Esophagus mucosa (tissue), 1 donor: ENCODE data around the gene RASL10B. TPM values are rescaled to one million over a fixed set of nuclear protein-coding genes. Genes with fewer than 3 reads are reported as not detected.

ENCODE experiments used
- ATAC-seq: fragments of 200-7000 bp; cut with Tn5 transposase; one replicate; pipeline ENCODE4 v1.9.1; 2020
- total RNA-seq: library from RNA; stranded (reverse); gene quantifications from one replicate; pipeline ENCODE4 v1.2.4, GENCODE V29; 2023
- donor health status: DM: yes; HTN: yes; CAD: no.

Gene RASL10B
- total RNA-seq, 1 donor from 2014 or later = 0.32 TPM

- ATAC-seq = no peak
Measured at GRCh38 chr17:35766489-35766877, 35.0 kb downstream of the RASL10B start.

DNA sequence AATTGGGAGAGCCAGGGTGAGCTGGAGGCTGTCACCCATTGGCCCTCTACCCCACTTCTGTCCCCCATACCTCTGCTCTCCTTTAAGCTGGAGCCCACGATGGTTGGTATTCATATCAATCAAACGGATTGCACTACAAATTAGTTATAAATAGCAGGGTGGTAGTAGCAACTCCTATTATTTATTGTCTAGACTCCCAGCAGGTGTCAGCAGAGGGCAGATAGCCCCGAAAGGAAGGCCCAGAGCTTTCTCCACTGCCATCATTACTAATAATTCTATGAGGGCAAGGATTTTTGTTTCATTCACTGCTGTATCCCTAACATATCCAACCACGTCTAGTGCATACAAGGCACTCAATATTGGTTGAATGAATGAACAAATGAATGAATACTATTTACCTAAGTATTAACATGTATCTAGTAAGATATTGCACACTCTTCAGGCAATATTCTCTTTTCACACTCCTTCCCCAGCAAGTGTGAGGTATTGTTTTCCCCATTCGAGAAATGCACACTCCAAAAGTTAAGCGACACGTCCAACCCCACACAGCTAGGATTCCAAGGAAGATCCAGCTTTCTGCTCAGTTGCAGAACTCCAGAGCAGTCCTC lies 35.6 kb downstream of the RASL10B start:
- ATAC-seq = no peak

DNA sequence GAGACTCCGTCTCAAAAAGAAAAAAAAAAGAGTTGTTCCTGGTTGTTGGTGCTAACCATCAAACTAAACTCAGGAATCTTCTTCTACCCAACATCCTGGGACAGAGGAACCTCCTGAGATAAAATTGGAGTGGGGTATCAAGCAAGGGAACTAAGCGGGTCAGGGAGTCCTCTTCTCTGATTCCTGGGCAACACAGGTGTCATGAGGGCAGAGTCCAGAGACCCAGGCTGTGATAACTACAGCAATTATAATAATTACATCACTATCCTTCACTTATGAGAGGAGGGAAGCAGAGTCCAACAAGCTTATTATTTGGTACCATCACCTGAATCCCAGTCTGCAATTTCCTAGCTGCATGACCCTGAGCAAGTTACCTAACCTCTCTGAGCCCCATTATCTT lies 37.4 kb downstream of the RASL10B start:
- no peak for ATAC-seq

GRCh38 chr17:35769895-35770486 lies 38.6 kb downstream of the RASL10B start:
- no peak for ATAC-seq

- no peak for ATAC-seq
Measured at GRCh38 chr17:35773129-35773528, 41.7 kb downstream of the RASL10B start.

DNA sequence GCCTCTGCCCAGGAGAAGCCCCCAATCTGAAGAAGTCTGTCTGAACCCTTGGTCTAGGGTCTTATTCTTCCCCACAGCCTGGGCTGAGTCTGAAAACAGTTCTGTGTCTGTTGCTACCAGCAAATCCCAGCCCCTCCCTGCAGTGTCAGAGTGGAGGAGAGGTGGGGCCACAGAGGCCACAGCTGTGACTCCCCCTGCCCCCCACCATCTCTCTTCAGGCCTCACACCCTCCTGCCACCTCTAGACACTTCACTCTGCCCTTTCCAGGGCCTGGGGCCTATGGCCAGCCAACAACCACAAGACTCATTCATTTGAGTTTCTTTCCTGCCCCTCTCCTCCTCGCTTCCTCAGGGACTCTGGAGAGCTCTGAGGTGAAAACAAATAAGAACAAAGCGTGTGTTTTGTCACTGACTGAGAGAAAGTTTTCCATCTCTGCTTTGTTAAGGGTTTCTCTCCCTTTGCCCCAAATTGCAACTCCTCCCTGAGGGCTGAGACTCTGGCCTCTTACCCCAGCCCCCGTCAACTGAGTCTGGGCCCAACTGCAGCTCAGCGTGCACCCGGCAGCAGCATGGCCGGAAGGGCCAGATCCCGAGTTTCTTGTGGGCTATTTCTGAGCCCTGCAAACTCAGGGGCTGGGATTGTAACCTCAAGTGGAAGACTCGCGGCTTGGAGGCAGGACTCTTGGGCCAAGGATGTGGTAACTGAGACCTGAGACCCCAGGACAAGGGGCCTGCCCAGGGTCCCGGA lies 42.4 kb downstream of the RASL10B start:
- no peak for ATAC-seq

DNA sequence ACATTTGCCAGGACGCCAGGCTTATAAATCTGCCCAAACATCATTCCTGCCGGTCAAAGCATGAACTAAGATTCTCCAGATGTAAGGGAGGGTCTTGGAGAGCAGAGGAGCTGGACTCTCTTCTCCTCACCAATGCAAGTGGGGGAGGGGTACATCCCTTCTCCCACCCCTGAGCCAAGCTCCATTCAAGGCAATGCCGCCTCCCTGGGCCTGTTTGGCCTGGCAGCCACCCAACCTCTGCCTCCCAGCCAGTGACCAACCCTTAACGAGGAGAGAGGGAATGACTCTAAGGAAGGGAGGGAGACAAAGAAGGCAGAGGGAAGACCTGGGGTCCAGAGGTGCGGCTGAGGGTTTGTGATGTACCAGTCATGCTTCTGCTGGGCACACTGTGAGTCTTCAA lies 43.1 kb downstream of the RASL10B start:
- ATAC-seq = peak; percentile 37

GRCh38 chr17:35775039-35775438 lies 43.6 kb downstream of the RASL10B start:
- no peak for ATAC-seq

GRCh38 chr17:35775583-35775982 lies 44.1 kb downstream of the RASL10B start:
- ATAC-seq = no peak

DNA sequence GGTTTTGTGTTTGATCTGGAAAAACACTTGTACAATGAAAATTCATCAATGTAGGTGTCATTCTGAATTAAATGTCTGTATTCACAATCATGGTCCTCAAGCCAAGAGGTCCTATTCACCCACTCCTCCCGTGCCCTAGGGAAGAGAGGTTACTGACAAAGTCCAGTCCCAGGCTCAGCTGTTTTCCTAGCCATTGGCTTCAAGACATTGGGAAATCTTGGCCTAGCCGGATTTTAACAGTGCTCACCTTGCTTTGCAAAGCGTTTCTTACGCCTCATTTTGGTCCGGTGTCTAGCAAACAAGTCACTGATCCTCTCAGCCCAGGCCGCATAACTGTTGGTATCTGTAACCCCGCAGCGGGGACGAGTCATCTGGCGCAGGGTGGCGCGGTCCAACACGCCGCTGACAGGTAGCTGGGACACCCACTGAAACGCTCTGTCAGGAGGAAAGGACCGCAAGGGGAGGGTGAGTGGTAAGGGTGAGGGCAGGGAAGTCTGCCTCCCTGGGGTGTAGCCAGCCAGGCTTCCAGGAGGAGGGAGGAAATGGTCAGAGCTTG lies 47.3 kb downstream of the RASL10B start:
- ATAC-seq = no peak

DNA sequence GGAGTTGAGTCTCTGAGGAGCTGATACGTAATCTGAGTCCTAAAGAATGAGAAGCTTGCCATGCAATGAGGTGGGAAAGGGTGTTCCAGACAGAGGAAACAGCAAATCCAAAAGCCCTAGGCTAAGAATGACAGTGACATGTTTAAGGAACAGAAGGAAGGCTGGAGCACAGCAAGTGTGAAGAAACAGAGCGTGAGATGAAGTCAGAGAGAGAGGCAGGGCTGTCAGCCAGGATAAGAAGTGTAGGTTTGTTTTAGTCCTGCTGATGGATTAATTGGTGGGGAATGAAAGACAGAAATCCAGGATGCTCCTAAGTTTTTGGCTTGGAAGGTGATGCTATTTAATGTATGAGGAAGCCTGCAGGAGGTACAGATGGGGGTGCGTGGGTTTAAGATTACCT lies 49.5 kb downstream of the RASL10B start:
- no peak for ATAC-seq

DNA sequence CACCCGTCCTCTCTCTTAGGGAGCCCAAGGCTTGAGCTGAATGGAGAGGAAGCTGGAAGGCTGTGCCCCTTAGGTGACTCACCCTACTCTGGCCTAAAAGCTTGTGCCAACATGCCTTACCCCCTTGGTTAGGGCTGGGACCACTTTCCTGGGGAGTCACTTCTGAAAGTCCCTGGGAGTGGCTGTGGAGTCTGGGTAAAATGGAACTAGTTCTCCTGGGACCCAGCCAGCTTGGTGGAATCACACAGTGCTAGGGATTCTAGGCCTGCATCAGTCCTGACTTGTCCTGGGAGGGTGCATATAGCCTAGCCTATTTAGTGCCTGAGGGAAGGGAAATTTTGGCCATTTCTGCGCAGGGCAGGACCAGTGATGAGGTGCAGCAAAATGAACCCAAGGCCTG lies 53.5 kb downstream of the RASL10B start:
- peak; percentile 94 for ATAC-seq

DNA sequence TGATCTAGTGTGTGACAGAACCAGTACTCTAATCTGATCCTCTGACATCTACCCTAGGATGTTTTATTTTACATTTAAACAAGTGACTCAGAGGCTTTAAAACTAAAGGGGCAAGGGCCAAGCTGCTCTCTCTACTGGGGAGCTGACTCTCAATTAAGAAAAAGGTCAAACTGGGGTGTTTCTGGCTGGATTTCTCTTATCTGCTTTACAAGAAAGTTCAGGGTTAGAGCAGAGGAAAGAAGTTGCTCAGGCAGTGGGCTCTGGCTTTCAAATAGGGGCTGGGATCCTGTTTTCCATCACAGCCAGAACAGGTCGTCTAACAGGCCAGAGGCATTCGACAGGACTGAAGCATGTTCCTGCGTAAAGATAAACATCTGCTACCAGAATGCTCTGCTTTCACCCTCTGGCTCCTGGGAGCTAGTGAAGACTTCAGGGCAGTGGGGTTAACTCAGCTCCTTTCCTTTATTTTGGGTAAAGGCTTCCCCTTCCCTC lies 55.5 kb downstream of the RASL10B start:
- ATAC-seq = no peak

DNA sequence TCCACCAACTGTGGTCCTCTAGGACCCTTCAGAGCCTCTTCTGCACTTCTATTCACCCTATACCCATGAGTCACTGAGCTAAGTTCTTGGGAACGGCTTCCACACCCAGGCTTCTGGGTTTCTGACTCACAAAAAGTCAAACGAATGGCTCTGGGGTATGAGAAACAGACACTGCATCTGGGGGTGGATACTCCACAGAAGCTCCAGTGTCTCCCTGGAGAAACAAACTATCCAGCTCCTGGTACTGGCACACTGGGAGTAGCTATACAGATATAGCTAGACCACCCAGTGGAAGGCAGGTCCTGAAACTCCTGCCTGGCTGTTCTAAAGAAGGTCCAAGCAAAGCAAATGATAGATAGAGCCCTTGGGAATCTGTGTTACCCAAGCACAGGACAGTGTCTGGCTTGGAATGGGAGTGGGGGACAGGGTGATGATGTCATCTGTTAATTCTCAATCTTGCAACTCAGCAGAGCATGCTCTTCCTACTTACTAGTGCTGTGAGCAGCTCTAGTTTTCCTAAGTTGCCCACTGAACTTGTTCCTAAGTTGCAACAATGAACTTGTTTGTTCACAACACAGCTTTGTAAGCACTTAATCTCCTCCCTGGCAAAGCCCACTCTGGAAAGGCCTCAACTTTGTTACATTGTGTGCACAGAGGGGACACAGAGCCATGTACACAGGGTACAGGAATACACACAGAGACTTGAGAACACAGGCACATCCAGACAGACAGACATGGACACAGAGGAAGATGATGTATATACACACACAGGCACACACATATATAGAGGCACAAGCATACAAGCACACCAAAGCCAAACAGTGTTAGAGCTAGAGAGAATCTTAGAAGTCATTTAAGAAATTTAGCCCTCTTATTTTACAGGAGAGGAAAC lies 57.3 kb downstream of the RASL10B start:
- peak; percentile 75 for ATAC-seq

- ATAC-seq = no peak
Measured at GRCh38 chr17:35790841-35791240, 59.4 kb downstream of the RASL10B start.

- ATAC-seq = no peak
Measured at GRCh38 chr17:35791681-35792350, 60.4 kb downstream of the RASL10B start.

Other genes starting within 250 kb of the RASL10B start
- gene SLFN12L, start 194.0 kb upstream of the RASL10B start, total RNA-seq = 0.40 TPM
- gene SLFN14, start 170.8 kb upstream of the RASL10B start, total RNA-seq = not detected
- gene PEX12, start 153.1 kb upstream of the RASL10B start, total RNA-seq = 3.9 TPM
- 37.9 TPM for gene AP2B1, start 144.3 kb upstream of the RASL10B start, total RNA-seq
- gene GAS2L2, start 21.6 kb downstream of the RASL10B start, total RNA-seq = not detected
- not detected for gene C17orf50, start 29.2 kb downstream of the RASL10B start, total RNA-seq
- 14.5 TPM for gene MMP28, start 64.0 kb downstream of the RASL10B start, total RNA-seq
- 156 TPM for gene TAF15, start 77.8 kb downstream of the RASL10B start, total RNA-seq
- gene HEATR9, start 137.3 kb downstream of the RASL10B start, total RNA-seq = not detected
- gene CCL5, start 148.7 kb downstream of the RASL10B start, total RNA-seq = 0.56 TPM
- gene RDM1, start 199.1 kb downstream of the RASL10B start, total RNA-seq = 1.1 TPM
- not detected for gene LYZL6, start 212.1 kb downstream of the RASL10B start, total RNA-seq
- gene CCL16, start 249.9 kb downstream of the RASL10B start, total RNA-seq = not detected